NCI-H345 treated with DMSO at 0.1 percent for 48 hours (cell line): ENCODE measurements around the gene PHAF1.
"Not testable (repeated sequence)": the region's sequence is repeated elsewhere in the genome, so short reads cannot be mapped to it uniquely, and the experiment has no call there.

Source experiments
- DNase-seq: peaks from one replicate; lab custom pipeline; 2025; ENCODE audit not compliant: unreplicated experiment; lab: John Stamatoyannopoulos, UW

PHAF1 gene

GRCh38 chr16:67104845-67105244, 4.9 kb upstream of the PHAF1 start:
- DNase-seq: no peak

GRCh38 chr16:67105246-67105645, 4.5 kb upstream of the PHAF1 start:
- no peak for DNase-seq

GRCh38 chr16:67105881-67106280, 3.9 kb upstream of the PHAF1 start:
- DNase-seq: no peak

- DNase-seq: no peak
These were observed 1.3 kb upstream of the PHAF1 start for GRCh38 chr16:67108489-67108888.

- no peak for DNase-seq
These were observed 772 bp upstream of the PHAF1 start for GRCh38 chr16:67108931-67109406.

- no peak for DNase-seq
These were observed 2.3 kb downstream of the PHAF1 start for GRCh38 chr16:67111951-67112444.

- no peak for DNase-seq
These were observed 3.1 kb downstream of the PHAF1 start for GRCh38 chr16:67112591-67113399.

GRCh38 chr16:67114793-67115192, 5.1 kb downstream of the PHAF1 start:
- no peak for DNase-seq

GRCh38 chr16:67115639-67116038, 5.9 kb downstream of the PHAF1 start:
- DNase-seq: no peak

- DNase-seq: no peak
These were observed 6.9 kb downstream of the PHAF1 start for GRCh38 chr16:67116388-67117311.

GRCh38 chr16:67117716-67118115, 8.0 kb downstream of the PHAF1 start:
- DNase-seq: no peak

- no peak for DNase-seq
These were observed 10.3 kb downstream of the PHAF1 start for GRCh38 chr16:67120025-67120424.

- DNase-seq: not testable (repeated sequence)
These were observed 13.1 kb downstream of the PHAF1 start for GRCh38 chr16:67122799-67123198.

- no peak for DNase-seq
These were observed 18.7 kb downstream of the PHAF1 start for GRCh38 chr16:67128417-67128816.

GRCh38 chr16:67128887-67129286, 19.1 kb downstream of the PHAF1 start:
- DNase-seq: no peak

- DNase-seq: no peak
These were observed 19.7 kb downstream of the PHAF1 start for GRCh38 chr16:67129422-67129821.

- DNase-seq: no peak
These were observed 27.9 kb downstream of the PHAF1 start for GRCh38 chr16:67137605-67138004.

- DNase-seq: no peak
These were observed 31.6 kb downstream of the PHAF1 start for GRCh38 chr16:67141391-67141790.

GRCh38 chr16:67142342-67142741, 32.6 kb downstream of the PHAF1 start:
- DNase-seq: no peak

GRCh38 chr16:67144943-67145342, 35.2 kb downstream of the PHAF1 start:
- no peak for DNase-seq

GRCh38 chr16:67145746-67146145, 36.0 kb downstream of the PHAF1 start:
- DNase-seq: no peak
